ENCODE results near the gene RASAL2.

Gene RASAL2

GRCh38 chr1:178093951-178094738 lies at the start of gene RASAL2:
RASAL2 (plus strand) TSS chr1:178094104; CDS start chr1:178094493, 389 bp downstream.
- no peak for DNase-seq

GRCh38 chr1:178046591-178047270 lies 47.2 kb upstream of the RASAL2 start:
- no peak for DNase-seq

GRCh38 chr1:178047403-178048093 lies 46.4 kb upstream of the RASAL2 start:
- no peak for DNase-seq

DNA sequence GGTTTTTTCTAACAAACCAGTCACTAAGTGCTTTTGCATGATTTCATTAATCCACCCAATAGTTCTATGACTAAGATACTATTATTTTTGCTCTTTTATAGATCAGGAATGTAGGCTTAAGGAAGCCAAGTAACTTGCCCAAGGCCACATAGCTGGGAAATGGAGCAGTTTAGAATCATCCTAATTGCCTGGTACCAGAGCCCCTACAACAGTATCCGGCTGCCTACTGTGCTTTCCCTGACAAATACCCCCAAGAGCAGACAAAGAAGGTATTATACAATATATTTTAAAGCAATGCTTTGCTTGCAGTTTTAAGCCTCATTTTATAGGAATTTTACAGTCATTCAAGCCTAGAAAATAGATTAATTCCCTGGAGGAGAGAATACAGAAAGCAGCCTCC lies 45.5 kb upstream of the RASAL2 start:
- DNase-seq, result no peak

DNA sequence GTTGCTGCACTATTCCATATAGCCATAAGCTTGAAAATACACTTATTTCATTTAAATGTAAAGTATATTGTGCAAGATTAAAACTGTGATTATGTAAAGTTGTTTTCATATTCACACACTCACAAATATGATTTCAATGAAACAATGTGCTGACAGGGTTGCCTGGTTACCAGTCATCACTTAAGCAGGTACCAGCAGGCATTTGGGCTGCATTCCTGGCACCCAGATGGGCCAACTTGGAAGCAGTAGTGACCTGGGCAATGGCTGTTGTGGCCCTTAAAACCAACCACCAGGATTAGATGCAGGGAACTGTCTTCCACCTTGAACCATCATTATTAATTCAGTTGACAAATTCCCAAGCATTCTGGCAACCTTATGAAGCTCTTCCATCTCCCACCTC lies 45.0 kb upstream of the RASAL2 start:
- no peak for DNase-seq

GRCh38 chr1:178050084-178050483 lies 43.8 kb upstream of the RASAL2 start:
- no peak for DNase-seq

DNA sequence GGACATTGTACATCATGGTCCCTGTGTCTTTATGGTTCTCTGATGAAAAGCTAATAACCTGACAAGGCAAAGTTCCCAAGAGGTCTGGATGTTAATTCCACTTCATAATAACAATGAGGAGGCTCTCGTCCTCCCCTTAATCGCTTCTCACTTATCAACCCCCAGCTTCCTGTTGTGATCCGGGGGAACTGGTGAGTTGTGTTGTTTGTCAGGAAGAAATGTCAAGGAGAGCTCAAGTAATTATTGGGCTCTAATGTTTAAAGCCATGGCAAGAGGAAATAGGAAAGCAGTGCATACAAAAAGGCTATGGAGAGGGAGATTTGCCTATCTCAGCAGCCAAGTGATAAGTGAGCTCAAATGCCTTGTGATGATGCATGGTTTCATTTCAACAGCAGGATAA lies 42.8 kb upstream of the RASAL2 start:
- DNase-seq, result no peak

DNA sequence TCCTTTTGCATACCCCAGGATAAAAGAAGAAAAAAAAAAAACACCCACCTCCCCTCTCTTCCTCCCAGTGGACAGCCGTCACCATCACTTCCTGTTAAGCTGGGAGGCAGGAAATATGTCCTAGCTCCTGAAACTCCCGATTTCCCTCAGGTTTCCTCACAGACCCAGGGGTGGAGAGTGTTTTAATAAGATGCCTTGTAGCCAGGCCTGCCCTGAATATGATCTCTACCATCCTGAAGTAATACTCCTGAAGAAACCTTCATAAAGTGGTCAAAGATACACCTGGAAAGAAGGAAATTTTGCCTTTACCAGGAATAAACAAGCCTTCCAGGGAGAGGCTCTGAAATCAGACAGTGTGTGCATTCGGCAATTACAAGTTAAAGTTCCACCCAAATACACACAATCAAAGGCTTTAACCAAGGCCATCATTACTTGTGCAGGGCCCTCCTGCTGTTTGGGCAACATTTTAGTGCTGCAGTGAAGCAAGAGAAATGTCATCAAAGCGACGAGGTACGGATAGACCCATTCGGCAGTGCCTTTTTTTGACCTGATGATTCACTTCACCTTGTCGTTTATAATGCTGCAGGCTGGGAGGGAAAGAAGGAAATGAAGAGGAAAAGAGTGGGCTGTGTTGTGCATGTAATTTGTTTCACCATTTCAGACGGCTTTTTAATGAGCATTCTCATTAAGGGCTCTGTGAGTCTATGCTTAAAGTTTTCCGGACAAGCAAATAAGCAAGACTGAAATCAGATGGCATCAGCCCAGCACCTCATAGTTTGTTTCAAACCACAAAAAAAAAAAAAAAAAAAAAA lies 41.0 kb upstream of the RASAL2 start:
- DNase-seq, result no peak

DNA sequence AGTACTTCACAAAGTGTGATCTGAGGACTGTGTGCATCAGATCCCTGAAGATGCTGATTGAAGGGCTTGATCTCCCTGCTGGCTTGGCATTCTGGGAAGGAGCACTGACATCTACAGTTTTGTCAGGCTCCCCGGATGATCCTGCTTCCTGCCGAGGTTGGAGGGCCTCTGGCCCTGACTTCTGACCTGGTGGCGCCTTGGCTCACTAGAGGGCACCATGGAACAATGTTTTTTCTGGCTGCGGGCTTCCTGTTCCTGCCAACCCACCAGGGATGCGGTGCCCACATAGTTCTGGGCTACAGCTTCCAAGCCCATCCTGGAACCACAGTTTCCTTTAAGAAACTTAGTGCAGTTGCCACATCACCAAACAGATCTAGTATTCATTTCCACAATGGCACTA lies 38.8 kb upstream of the RASAL2 start:
- DNase-seq, result no peak

DNA sequence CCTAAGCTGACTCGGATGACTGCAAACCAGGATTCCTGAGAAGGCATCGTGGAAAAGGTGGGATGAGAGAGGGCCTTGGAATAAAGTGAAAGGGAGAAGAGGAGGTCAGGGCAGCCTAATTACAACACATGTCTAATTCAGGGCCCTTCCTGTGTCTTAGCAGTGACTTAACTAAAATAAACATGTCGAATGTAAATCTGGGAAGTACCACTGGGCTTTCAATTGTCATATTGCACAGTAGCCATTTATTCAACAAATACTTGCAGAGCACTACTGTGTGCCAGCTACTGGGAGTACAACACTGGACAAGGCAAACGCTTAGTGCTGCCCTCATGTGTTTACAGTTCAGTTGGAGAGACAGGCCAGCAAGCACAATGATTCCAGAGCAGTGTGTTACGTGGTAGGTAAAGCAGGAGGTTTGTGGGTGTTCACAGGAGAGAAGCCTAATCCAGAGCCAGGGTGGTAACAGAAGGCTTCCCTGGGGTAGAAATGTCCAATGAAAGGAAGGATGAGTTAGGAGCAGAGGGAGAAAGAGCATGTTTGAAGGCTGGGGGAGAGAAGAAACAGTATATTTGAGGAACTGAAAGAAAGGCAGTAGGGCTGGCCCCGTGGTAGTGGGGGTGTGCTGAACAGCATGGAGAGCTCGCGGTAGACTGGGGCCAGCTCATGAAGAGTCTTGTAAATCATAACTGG lies 38.0 kb upstream of the RASAL2 start:
- no peak for DNase-seq

- no peak for DNase-seq
Observed at GRCh38 chr1:178057141-178057765, 36.7 kb upstream of the RASAL2 start.

GRCh38 chr1:178057912-178058534 lies 35.9 kb upstream of the RASAL2 start:
- no peak for DNase-seq

DNA sequence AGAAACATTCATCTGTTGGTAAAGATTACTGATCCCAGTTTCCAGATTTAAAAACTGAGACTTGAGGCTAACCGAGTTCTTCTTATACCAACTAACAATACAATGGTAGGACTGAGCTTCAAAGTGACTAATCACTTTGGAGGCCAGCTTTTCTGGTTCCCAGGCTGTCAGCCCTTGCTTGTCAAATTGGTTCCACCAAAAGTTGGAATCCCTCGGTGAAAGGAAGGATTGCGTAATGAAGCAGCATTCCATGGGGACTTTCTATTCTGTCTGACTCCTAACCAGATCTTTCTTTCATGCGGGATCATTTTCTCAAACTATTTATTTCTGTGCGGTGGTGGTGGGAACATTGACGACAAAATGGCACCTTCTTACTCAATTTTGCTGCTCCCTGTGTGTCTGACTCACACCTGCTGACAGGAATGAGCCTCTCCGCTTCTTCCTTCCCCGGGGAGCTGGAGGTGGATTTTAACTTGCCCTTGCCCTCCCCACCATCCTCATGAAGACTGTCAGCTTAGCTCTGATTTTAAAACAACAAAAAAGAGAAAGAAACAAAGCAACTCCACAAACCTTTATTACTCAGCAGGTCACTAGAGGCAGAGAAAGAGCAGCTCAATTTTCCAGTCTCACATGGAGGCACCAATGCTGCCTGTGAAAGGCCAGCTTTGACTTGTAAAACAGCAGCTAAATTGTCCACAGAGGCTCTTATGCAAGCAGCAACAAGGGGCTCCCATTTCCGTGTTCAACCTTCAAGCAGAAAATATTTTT lies 32.9 kb upstream of the RASAL2 start:
- DNase-seq, result no peak

DNA sequence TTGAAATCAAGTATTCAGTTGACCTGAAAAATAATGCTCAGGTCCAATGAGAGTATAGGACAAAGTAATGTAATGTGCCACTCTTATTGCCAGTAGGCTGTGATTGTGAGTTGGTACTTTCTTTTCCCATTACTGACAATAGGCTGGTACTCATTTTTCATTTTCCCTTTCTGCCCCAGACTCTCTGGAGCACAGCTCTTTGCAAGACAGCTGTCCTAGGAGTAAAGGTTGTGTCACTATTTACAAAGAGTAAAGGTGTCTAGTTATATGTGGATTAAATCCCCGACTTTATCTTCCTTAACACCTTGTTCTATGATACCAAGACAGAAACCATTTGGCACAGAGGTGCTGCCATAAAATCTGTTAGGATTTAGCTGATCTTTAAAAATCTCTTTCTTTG lies 32.3 kb upstream of the RASAL2 start:
- DNase-seq, result no peak

DNA sequence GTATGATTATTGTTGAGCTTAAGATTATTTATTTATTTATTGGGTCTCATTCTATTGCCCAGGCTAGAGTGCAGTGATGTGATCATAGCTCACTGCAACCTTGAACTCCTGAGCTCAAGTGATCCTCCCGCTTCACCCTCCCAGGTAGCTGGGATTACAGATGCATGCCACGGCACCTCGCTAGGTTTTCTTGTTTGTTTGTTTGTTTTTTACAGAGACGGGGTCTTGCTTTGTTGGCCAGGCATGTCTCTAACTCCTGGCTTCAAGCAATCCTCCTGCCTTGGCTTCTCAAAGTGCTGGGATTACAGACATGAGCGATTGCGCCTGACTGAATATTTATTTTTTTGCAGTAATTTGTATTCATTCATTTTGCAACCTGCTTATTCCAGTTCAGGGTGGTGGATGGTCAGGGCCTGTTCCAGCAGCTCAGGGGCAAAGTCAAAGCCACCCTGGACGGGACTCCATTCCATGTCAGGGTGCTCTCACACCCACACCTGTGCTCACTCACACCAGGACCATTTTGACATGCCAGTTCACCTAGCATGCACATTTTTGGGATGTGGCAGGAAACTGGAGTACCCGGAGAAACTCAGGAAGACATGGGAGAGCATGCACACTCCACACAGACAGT lies 29.6 kb upstream of the RASAL2 start:
- DNase-seq, result no peak

- DNase-seq, result no peak
Observed at GRCh38 chr1:178065250-178065649, 28.7 kb upstream of the RASAL2 start.

DNA sequence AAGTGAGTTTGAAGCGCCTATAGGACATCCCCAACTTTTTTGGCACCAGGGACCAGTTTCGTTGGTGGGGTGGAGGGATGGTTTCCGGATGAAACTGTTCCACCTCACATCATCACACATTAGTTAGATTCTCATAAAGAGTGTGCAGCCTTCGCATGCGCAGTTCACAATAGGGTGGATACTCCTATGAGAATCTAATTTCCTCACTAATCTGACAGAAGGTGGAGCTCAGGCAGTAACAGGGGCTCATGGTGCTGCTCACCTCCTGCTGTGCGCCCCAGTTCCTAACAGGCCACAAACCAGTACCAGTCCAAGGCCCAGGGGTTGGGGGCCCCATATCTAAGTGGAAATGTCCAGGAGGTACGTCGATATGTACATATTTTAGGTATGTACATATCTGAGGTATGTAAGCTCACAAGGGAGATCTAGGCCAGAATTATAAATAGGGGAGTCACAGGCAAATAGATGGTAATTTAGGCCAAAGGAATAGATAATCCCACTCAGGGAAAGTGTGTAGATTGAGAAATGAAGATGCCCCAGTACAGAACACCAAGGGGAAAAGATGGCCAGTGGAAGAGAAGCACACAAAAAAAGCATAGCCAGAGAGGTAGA lies 27.5 kb upstream of the RASAL2 start:
- DNase-seq, result no peak

- no peak for DNase-seq
Observed at GRCh38 chr1:178066908-178067614, 26.8 kb upstream of the RASAL2 start.

DNA sequence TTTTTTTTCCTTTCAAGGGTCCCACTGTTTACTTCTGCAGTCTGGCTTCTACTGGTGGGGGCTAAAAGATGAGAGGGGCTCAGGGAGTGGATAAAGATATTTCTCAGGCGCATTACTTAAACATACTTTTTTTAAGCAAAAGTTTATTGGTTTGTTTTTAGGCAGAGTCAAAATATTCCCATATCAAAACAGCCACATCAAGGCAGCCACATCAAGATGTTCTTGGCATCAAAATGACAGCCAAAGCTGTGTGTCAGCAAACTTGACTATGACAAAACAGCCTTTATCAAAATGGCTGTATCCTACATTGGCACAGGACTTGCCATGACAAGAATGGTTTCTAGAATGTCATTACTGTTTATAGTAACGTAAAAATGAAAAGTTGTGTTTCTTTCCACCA lies 22.1 kb upstream of the RASAL2 start:
- DNase-seq, result no peak

Measured in activated effector memory CD4-positive, alpha-beta T cell treated with Interleukin-2 at 50 U/mL for 16 hours (primary cell).